Measurements from ENCODE around the gene IMPG1. TPM values are rescaled to one million over a fixed set of nuclear protein-coding genes. Genes with fewer than 3 reads are reported as not detected.
A peak's percentile ranks its signal among the peaks of the same experiment; 100 is the strongest.

IMPG1 gene
- total and polyA plus RNA-seq, 2 of the 8 experiments (the other 6 are each of a cell fraction or from before 2014, with no cell fraction given): 0.02 TPM; not detected in 1

- Histone ChIP-seq H3K4ac (replicated peaks; ENCODE audit: insufficient read length, low read depth, low read length) (no peak overlapping the region), H2AK5ac (ENCODE audit: low read depth, low read length) (no peak overlapping the region), H2BK15ac (ENCODE audit: low read length) (no peak overlapping the region), H3K9me3 (ENCODE audit: insufficient read depth in 2 of 2, low read depth in 1 of 2, low read length in 1 of 2) (no peaks in the 10 kb centered on the region), H2BK20ac (ENCODE audit: low read length) (no peak overlapping the region), H2BK12ac (ENCODE audit: low read depth, low read length) (no peak overlapping the region), H2BK5ac (ENCODE audit: low read depth, low read length) (no peak overlapping the region), H3K36me3 (ENCODE audit: control insufficient read depth in 2 of 4, insufficient read depth in 4 of 4, low read length in 3 of 4) (0 out of 8 replicates have a peak, but pooled peaks cover 0 to 3% (median 0%) of the 10 kb centered on the region in 4 experiments), H3K23ac (ENCODE audit: insufficient read length) (no peak overlapping the region), H3K27me3 (replicated peaks in 1 of 4; ENCODE audit: control insufficient read depth in 3 of 4, extremely low read depth in 1 of 4, insufficient read depth in 3 of 4, low read length in 3 of 4) (no peaks in the 10 kb centered on the region), H3K4me3 (ENCODE audit: extremely low read depth in 1 of 4, insufficient read depth in 2 of 4, low read depth in 3 of 4, low read length in 4 of 4) (no peak overlapping the region), H4K8ac (ENCODE audit: extremely low read depth, insufficient read depth, low read length) (no peak overlapping the region), H3K79me1 (ENCODE audit: low read depth, low read length) (no peaks in the 10 kb centered on the region), H2AFZ (ENCODE audit: low read length) (no peak overlapping the region), H3K56ac (replicated peaks; ENCODE audit: insufficient read length, low read depth, low read length) (no peak overlapping the region), H3K9ac (replicated peaks in 1 of 4; ENCODE audit: extremely low read depth in 1 of 4, low read depth in 3 of 4, low read length in 3 of 4) (no peak overlapping the region), H3K23me2 (ENCODE audit: low read depth, low read length) (no peaks in the 10 kb centered on the region), H3K4me1 (replicated peaks in 1 of 4; ENCODE audit: control insufficient read depth in 3 of 4, insufficient read depth in 4 of 4, low read length in 3 of 4) (no peaks in the 10 kb centered on the region), H3K14ac (ENCODE audit: insufficient read length) (no peak overlapping the region), H3K18ac (ENCODE audit: extremely low read depth, low read length) (no peak overlapping the region), H3K79me2 (ENCODE audit: control insufficient read depth in 1 of 2, insufficient read depth in 2 of 2, low read length in 2 of 2) (no peaks in the 10 kb centered on the region), H4K91ac (replicated peaks; ENCODE audit: insufficient read length, low read length) (no peak overlapping the region), H4K20me1 (replicated peaks in 1 of 2; ENCODE audit: control insufficient read depth in 1 of 2, insufficient read depth in 2 of 2, low read length in 2 of 2) (no peaks in the 10 kb centered on the region), H3K27ac (ENCODE audit: low read depth, low read length) (no peak overlapping the region), H2BK120ac (replicated peaks; ENCODE audit: low read depth, low read length) (no peak overlapping the region), H3K4me2 (ENCODE audit: insufficient read depth in 1 of 2, low read depth in 2 of 2, low read length in 2 of 2) (no peak overlapping the region), H4K5ac (ENCODE audit: insufficient read length, low read depth, low read length) (no peak overlapping the region)
- DNase-seq (ENCODE audit: low read depth in 1 of 2, low spot score in 2 of 2) (no peak), FAIRE-seq (peak; percentile 60)
- WGBS, 2 experiments (ENCODE audit: extremely low coverage in 1 of 2, insufficient coverage in 1 of 2, insufficient read length in 1 of 2, insufficient replicate concordance in 2 of 2, low coverage in 1 of 2, low lambda C conversion rate in 2 of 2, missing lambda C conversion rate in 1 of 2): 21% methylated on average over 5 of the region's 5 CpGs; no CpG with 5 or more reads in 1 of the 2 experiments
- TF ChIP-seq JUND (IDR thresholded peaks at IDR 0.05; ENCODE audit: low read length): no peak
- TF ChIP-seq CTCF (IDR thresholded peaks at IDR 0.05; ENCODE audit: control extremely low read depth in 1 of 3, insufficient read depth in 1 of 3, low read depth in 1 of 3, low read length in 3 of 3): peak in 2 of 3 experiments; percentile 37 to 68; a peak in 2 of 4 replicates
- TF ChIP-seq RAD21 (IDR thresholded peaks at IDR 0.05 in 1 of 2, conservative IDR thresholded peaks at IDR 0.05 in 1 of 2; ENCODE audit: low read depth in 2 of 2, low read length in 2 of 2): peak; percentile 80 to 84
- ChIA-PET POLR2A (ENCODE audit: partially characterized antibody) (interaction anchor here (1.1 to 1.4 kb wide), 2 partner anchors 17 to 291 kb away, joined by 3 to 5 read pairs; partner anchors contain the start of gene SENP6), CTCF (ENCODE audit: partially characterized antibody) (interaction anchor here (0.5 to 6.4 kb wide), 45 partner anchors 9 to 1573 kb away, joined by 3 to 84 read pairs (median 4); no protein-coding TSS in a partner anchor)
Observed at GRCh38 chr6:75893058-75893775, 179.2 kb downstream of the IMPG1 start.
